Adipocyte (in vitro differentiated cells): ENCODE measurements around the gene CCDC187.

Source experiments
- DNase-seq: peaks from one replicate; pipeline ENCODE4 v3.0.0-alpha.2; 2015; ENCODE audit warnings: low read depth
- H3K27me3 ChIP-seq: replicated peaks from 2 replicates; pipeline ENCODE4 v1.7.0; 2013; ENCODE audit warnings: mild to moderate bottlenecking, low read length, moderate library complexity; ENCODE audit not compliant: control insufficient read depth, insufficient read depth
- H3K36me3 ChIP-seq: 2 replicates; pipeline ENCODE4 v1.7.0; 2013; ENCODE audit warnings: low read length, mild to moderate bottlenecking, moderate library complexity; ENCODE audit not compliant: control insufficient read depth, insufficient read depth, severe bottlenecking
- H3K4me1 ChIP-seq: 2 replicates; pipeline ENCODE4 v1.7.0; 2013; ENCODE audit warnings: mild to moderate bottlenecking, low read length, moderate library complexity; ENCODE audit not compliant: control insufficient read depth, insufficient read depth
- H3K4me3 ChIP-seq: 2 replicates; pipeline ENCODE4 v1.7.0; 2013; ENCODE audit warnings: mild to moderate bottlenecking, low read length, moderate library complexity
- H3K9ac ChIP-seq: 2 replicates; pipeline ENCODE4 v1.7.0; 2013; ENCODE audit warnings: mild to moderate bottlenecking, low read length, moderate library complexity
- H3K9me3 ChIP-seq: 2 replicates; pipeline ENCODE4 v1.7.0; 2013; ENCODE audit warnings: mild to moderate bottlenecking, low read length, moderate library complexity; ENCODE audit not compliant: control insufficient read depth

The CCDC187 gene

GRCh38 chr9:136337416-136338395, 33.8 kb upstream of the CCDC187 start:
- H3K4me3 ChIP-seq, result no peak overlapping the region
- no peak overlapping the region for H3K9ac ChIP-seq
- H3K36me3 ChIP-seq, result peaks cover 6% of the 10 kb centered on the region
- no peaks in the 10 kb centered on the region for H3K9me3 ChIP-seq
- no peaks in the 10 kb centered on the region for H3K27me3 ChIP-seq
- no peak for DNase-seq
- H3K4me1 ChIP-seq, result no peaks in the 10 kb centered on the region

GRCh38 chr9:136336881-136337280, 33.0 kb upstream of the CCDC187 start:
- DNase-seq, result no peak
- H3K9me3 ChIP-seq, result no peaks in the 10 kb centered on the region
- no peaks in the 10 kb centered on the region for H3K4me1 ChIP-seq
- no peak overlapping the region for H3K4me3 ChIP-seq
- no peak overlapping the region for H3K9ac ChIP-seq
- peaks cover 6% of the 10 kb centered on the region for H3K36me3 ChIP-seq
- no peaks in the 10 kb centered on the region for H3K27me3 ChIP-seq

- Histone ChIP-seq H3K4me3 (no peak overlapping the region), H3K36me3 (peaks cover 6% of the 10 kb centered on the region), H3K9me3 (no peaks in the 10 kb centered on the region), H3K9ac (no peak overlapping the region), H3K4me1 (no peaks in the 10 kb centered on the region), H3K27me3 (no peaks in the 10 kb centered on the region)
- no peak for DNase-seq
Measured at GRCh38 chr9:136336156-136336870, 32.4 kb upstream of the CCDC187 start.

GRCh38 chr9:136335296-136336155, 31.6 kb upstream of the CCDC187 start:
- H3K4me3 ChIP-seq, result no peak overlapping the region
- H3K36me3 ChIP-seq, result peaks cover 6% of the 10 kb centered on the region

GRCh38 chr9:136334541-136334940, 30.6 kb upstream of the CCDC187 start:
- Histone ChIP-seq H3K27me3 (no peaks in the 10 kb centered on the region), H3K36me3 (peaks cover 6% of the 10 kb centered on the region), H3K4me1 (no peaks in the 10 kb centered on the region), H3K9ac (no peak overlapping the region), H3K4me3 (no peak overlapping the region), H3K9me3 (no peaks in the 10 kb centered on the region)
- DNase-seq, result no peak

More at GRCh38 chr9:136335296-136336155, 31.6 kb upstream of the CCDC187 start:
- Histone ChIP-seq H3K4me1 (no peaks in the 10 kb centered on the region), H3K9me3 (no peaks in the 10 kb centered on the region), H3K27me3 (no peaks in the 10 kb centered on the region), H3K9ac (no peak overlapping the region)
- no peak for DNase-seq

GRCh38 chr9:136333486-136333885, 29.6 kb upstream of the CCDC187 start:
- Histone ChIP-seq H3K27me3 (no peaks in the 10 kb centered on the region), H3K9me3 (no peaks in the 10 kb centered on the region), H3K4me3 (no peak overlapping the region), H3K4me1 (peaks cover 10% of the 10 kb centered on the region), H3K36me3 (peaks cover 5% of the 10 kb centered on the region), H3K9ac (no peak overlapping the region)
- DNase-seq, result no peak

- H3K36me3 ChIP-seq, result peaks cover 3% of the 10 kb centered on the region
- no peak overlapping the region for H3K9ac ChIP-seq
- H3K4me3 ChIP-seq, result no peak overlapping the region
- H3K9me3 ChIP-seq, result no peaks in the 10 kb centered on the region
- no peak for DNase-seq
- no peaks in the 10 kb centered on the region for H3K27me3 ChIP-seq
- H3K4me1 ChIP-seq, result peaks cover 15% of the 10 kb centered on the region
Measured at GRCh38 chr9:136333045-136333444, 29.2 kb upstream of the CCDC187 start.

- Histone ChIP-seq H3K4me3 (no peak overlapping the region), H3K36me3 (peaks cover 3% of the 10 kb centered on the region), H3K9ac (no peak overlapping the region), H3K9me3 (no peaks in the 10 kb centered on the region), H3K4me1 (peaks cover 17% of the 10 kb centered on the region), H3K27me3 (no peaks in the 10 kb centered on the region)
- no peak for DNase-seq
Measured at GRCh38 chr9:136332482-136332983, 28.6 kb upstream of the CCDC187 start.

GRCh38 chr9:136331556-136332481, 27.9 kb upstream of the CCDC187 start:
- Histone ChIP-seq H3K36me3 (peaks cover 2% of the 10 kb centered on the region), H3K4me1 (peaks cover 17% of the 10 kb centered on the region), H3K9me3 (no peaks in the 10 kb centered on the region), H3K27me3 (no peaks in the 10 kb centered on the region), H3K9ac (no peak overlapping the region), H3K4me3 (no peak overlapping the region)
- no peak for DNase-seq

GRCh38 chr9:136331030-136331429, 27.1 kb upstream of the CCDC187 start:
- H3K9me3 ChIP-seq, result no peaks in the 10 kb centered on the region
- H3K36me3 ChIP-seq, result no peaks in the 10 kb centered on the region
- DNase-seq, result no peak
- peaks cover 17% of the 10 kb centered on the region for H3K4me1 ChIP-seq
- no peak overlapping the region for H3K9ac ChIP-seq
- H3K27me3 ChIP-seq, result no peaks in the 10 kb centered on the region
- H3K4me3 ChIP-seq, result no peak overlapping the region
